DOHH2 (cell line): Measurements from ENCODE around the gene TLL2.

Experiments used
- CTCF ChIP-seq: fragments of 200-600 bp; sonication (generic); IDR thresholded peaks from one replicate; pipeline ENCODE4 v1.5.1; 2014; ENCODE audit warnings: antibody characterized with exemption, mild to moderate bottlenecking, low read depth, low read length; ENCODE audit not compliant: poor library complexity, severe bottlenecking
- EZH2phosphoT487 ChIP-seq: fragments of 200-600 bp; sonication (generic); IDR thresholded peaks from 2 replicates; pipeline ENCODE4 v1.6.1; 2017; ENCODE audit warnings: borderline replicate concordance, mild to moderate bottlenecking, antibody characterized with exemption, low read length, moderate library complexity, mixed read lengths

GRCh38 chr10:96452494-96453153, 61.1 kb downstream of the TLL2 start:
- TF ChIP-seq CTCF (no peak), EZH2phosphoT487 (no peak)
